Measurements from ENCODE around the gene ZNF132. TPM values are rescaled to one million over a fixed set of nuclear protein-coding genes. Genes with fewer than 3 reads are reported as not detected.
"Not testable (repeated sequence)": the region's sequence is repeated elsewhere in the genome, so short reads cannot be mapped to it uniquely, and the experiment has no call there.

The ZNF132 gene
- total RNA-seq, 1 donor from 2014 or later: 0.28 TPM

- no peak for TF ChIP-seq CTCF (conservative IDR thresholded peaks at IDR 0.05)
- Mint-ChIP-seq H3K27ac (ENCODE audit: unreplicated experiment) (no peak overlapping the region), H3K4me3 (no peak overlapping the region), H3K36me3 (ENCODE audit: low read depth) (no peaks in the 10 kb centered on the region), H3K4me1 (peaks cover 34% of the 10 kb centered on the region), H3K27me3 (ENCODE audit: low read depth) (peaks cover 6% of the 10 kb centered on the region), H3K9me3 (no peaks in the 10 kb centered on the region)
- DNase-seq (ENCODE audit: low read depth, low spot score): no peak
These were observed 31.8 kb upstream of the ZNF132 start for GRCh38 chr19:58471736-58472135.

- not testable (repeated sequence) for H3K27me3 Mint-ChIP-seq (ENCODE audit: low read depth); H3K36me3 Mint-ChIP-seq (ENCODE audit: low read depth); H3K9me3 Mint-ChIP-seq; DNase-seq (ENCODE audit: low read depth, low spot score); H3K27ac Mint-ChIP-seq (ENCODE audit: unreplicated experiment)
- Mint-ChIP-seq H3K4me1 (peaks cover 37% of the 10 kb centered on the region), H3K4me3 (peak overlapping the region; percentile 64)
These were observed 31.0 kb upstream of the ZNF132 start for GRCh38 chr19:58470837-58471543.

GRCh38 chr19:58469241-58470013, 29.5 kb upstream of the ZNF132 start:
- no peak for TF ChIP-seq CTCF (conservative IDR thresholded peaks at IDR 0.05)
- Mint-ChIP-seq H3K27ac (ENCODE audit: unreplicated experiment) (no peak overlapping the region), H3K4me3 (peak overlapping the region; percentile 88), H3K4me1 (peaks cover 28% of the 10 kb centered on the region), H3K27me3 (ENCODE audit: low read depth) (peaks cover 3% of the 10 kb centered on the region), H3K36me3 (ENCODE audit: low read depth) (no peaks in the 10 kb centered on the region), H3K9me3 (no peaks in the 10 kb centered on the region)
- DNase-seq (ENCODE audit: low read depth, low spot score): no peak

GRCh38 chr19:58468216-58468839, 28.4 kb upstream of the ZNF132 start:
- H3K4me1 Mint-ChIP-seq: peaks cover 27% of the 10 kb centered on the region
- peaks cover 3% of the 10 kb centered on the region for H3K27me3 Mint-ChIP-seq (ENCODE audit: low read depth)
- no peak overlapping the region for H3K27ac Mint-ChIP-seq (ENCODE audit: unreplicated experiment)
- H3K9me3 Mint-ChIP-seq: no peaks in the 10 kb centered on the region
- no peak for DNase-seq (ENCODE audit: low read depth, low spot score)
- no peaks in the 10 kb centered on the region for H3K36me3 Mint-ChIP-seq (ENCODE audit: low read depth)
- TF ChIP-seq CTCF (conservative IDR thresholded peaks at IDR 0.05): no peak
- H3K4me3 Mint-ChIP-seq: peak overlapping the region; percentile 88

GRCh38 chr19:58466760-58467589, 27.0 kb upstream of the ZNF132 start, which contains the start of gene ZNF324:
Gene ZNF324, plus strand, starts transcription at chr19:58467080. Its CDS starts 2,106 bp downstream, at chr19:58469186.
- peaks cover 3% of the 10 kb centered on the region for H3K27me3 Mint-ChIP-seq (ENCODE audit: low read depth)
- peaks cover 27% of the 10 kb centered on the region for H3K4me1 Mint-ChIP-seq
- no peak for TF ChIP-seq CTCF (conservative IDR thresholded peaks at IDR 0.05)
- peak within 1 kb of the TSS; percentile 88 for H3K4me3 Mint-ChIP-seq
- no peaks in the 10 kb centered on the region for H3K9me3 Mint-ChIP-seq
- DNase-seq (ENCODE audit: low read depth, low spot score): peak; percentile 96
- H3K27ac Mint-ChIP-seq (ENCODE audit: unreplicated experiment): peak within 1 kb of the TSS; percentile 67
- no peaks in the 10 kb centered on the region for H3K36me3 Mint-ChIP-seq (ENCODE audit: low read depth)
